ENCODE measurements around the gene TCFL5.

- TF ChIP-seq CTCF (IDR thresholded peaks at IDR 0.05; ENCODE audit: insufficient read depth, low read length, poor library complexity, severe bottlenecking), result no peak
- no peak for TF ChIP-seq EZH2phosphoT487 (conservative IDR thresholded peaks at IDR 0.05; ENCODE audit: low read length)
These were observed 44.4 kb downstream of the TCFL5 start, which contains the start of gene COL9A3 for GRCh38 chr20:62816884-62817873.

All from SU-DHL-6 (cell line).